Loucy (cell line): Measurements from ENCODE around the gene FGD5.

Experiments
- CTCF ChIP-seq: fragments of 200-600 bp; sonication (generic); conservative IDR thresholded peaks from 2 replicates; pipeline ENCODE4 v1.5.1; 2014; ENCODE audit warnings: mild to moderate bottlenecking, antibody characterized with exemption, low read length
- EZH2phosphoT487 ChIP-seq: fragments of 200-600 bp; IDR thresholded peaks from 2 replicates; pipeline ENCODE4 v1.6.1; 2018; ENCODE audit warnings: antibody characterized with exemption, mild to moderate bottlenecking, moderate library complexity, borderline replicate concordance

- no peak for TF ChIP-seq EZH2phosphoT487
- TF ChIP-seq CTCF = no peak
These were observed 61.8 kb downstream of the FGD5 start for GRCh38 chr3:14880447-14881106.
